ENCODE results near the gene SDHA. TPM values are rescaled to one million over a fixed set of nuclear protein-coding genes. Genes with fewer than 3 reads are reported as not detected.
"Not testable (repeated sequence)": the region's sequence is repeated elsewhere in the genome, so short reads cannot be mapped to it uniquely, and the experiment has no call there.

Gene SDHA
- total RNA-seq, 2 donors from 2014 or later, result 121 to 130 TPM

DNA sequence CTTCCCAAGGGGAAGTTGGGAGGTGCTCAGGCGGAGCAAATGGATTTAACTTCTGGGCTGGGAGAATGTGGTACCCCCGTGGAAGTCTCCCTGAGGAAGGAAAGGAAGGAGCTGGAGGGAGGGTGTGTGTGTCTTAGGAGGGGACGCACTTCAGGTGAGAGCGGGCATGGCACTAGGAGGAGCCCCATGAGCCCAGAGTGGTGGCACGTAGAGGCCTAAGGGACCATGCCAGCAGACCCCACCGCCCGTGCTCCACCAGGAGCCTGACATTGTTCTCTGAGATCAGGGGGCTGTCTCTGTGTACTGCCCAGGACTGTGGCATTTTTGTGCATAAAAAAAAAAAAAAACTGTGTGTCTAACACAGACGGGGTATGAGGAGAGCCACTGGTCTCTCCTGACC is 84.8 kb downstream of the SDHA start:
- Mint-ChIP-seq H3K4me1 (ENCODE audit: low read depth in 2 of 2) (peaks cover 6 to 17% of the 10 kb centered on the region in 2 donors), H3K9me3 (no peaks in the 10 kb centered on the region), H3K27ac (no peak overlapping the region), H3K36me3 (no peaks in the 10 kb centered on the region), H3K27me3 (no peaks in the 10 kb centered on the region), H3K4me3 (no peak overlapping the region)
- ATAC-seq (no peak), DNase-seq (ENCODE audit: low spot score) (peak; percentile 12)

DNA sequence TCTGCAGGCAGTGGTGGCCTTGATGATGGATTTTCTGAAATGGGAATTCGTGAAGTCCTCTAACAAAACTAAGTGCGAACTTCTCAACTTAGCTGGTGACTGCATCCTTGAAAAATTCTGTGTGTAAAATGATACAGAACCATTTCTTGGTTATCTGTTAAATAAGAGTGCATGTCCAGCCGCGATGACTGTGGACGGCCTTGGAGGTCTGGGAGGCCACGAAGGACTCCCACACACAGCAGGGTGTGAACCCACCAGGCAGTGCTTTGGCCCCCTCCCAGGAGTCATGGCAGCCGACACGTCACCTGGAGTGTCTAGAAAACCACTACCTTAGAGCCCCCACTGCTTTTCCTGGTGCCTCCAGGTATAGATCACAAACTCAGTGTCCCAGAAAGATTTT is 85.6 kb downstream of the SDHA start:
- DNase-seq (ENCODE audit: low spot score); H3K27ac Mint-ChIP-seq; H3K36me3 Mint-ChIP-seq; H3K9me3 Mint-ChIP-seq; ATAC-seq; H3K27me3 Mint-ChIP-seq; H3K4me3 Mint-ChIP-seq: not testable (repeated sequence)
- H3K4me1 Mint-ChIP-seq (ENCODE audit: low read depth in 2 of 2), result peaks cover 6 to 17% of the 10 kb centered on the region in 2 donors

DNA sequence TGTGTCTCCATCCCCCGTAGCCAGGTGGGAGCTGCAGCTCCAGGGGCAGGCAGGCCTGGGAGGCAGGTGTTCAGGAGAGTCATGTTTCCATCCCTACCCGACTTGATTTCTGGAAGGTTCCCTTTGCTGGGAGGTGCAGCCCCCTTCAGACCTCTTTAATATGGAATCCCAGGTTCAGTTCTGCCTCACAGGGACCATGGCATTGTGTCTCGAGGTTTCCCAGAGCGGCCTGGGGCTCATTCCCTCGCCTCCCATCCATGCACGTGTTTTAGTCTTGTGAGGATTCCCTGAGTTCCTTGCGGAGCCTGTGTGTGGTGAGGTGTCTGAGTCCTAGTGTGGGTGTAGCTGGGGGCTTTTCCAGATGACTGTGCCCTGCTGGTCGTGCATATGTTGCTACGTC is 86.9 kb downstream of the SDHA start:
- no peaks in the 10 kb centered on the region for H3K9me3 Mint-ChIP-seq
- ATAC-seq (no peak), DNase-seq (ENCODE audit: low spot score) (peak; percentile 39)
- no peaks in the 10 kb centered on the region for H3K27me3 Mint-ChIP-seq
- no peak overlapping the region for H3K4me3 Mint-ChIP-seq
- H3K27ac Mint-ChIP-seq, result no peak overlapping the region
- no peaks in the 10 kb centered on the region for H3K36me3 Mint-ChIP-seq
- peaks cover 6 to 17% of the 10 kb centered on the region in 2 donors for H3K4me1 Mint-ChIP-seq (ENCODE audit: low read depth in 2 of 2)

DNA sequence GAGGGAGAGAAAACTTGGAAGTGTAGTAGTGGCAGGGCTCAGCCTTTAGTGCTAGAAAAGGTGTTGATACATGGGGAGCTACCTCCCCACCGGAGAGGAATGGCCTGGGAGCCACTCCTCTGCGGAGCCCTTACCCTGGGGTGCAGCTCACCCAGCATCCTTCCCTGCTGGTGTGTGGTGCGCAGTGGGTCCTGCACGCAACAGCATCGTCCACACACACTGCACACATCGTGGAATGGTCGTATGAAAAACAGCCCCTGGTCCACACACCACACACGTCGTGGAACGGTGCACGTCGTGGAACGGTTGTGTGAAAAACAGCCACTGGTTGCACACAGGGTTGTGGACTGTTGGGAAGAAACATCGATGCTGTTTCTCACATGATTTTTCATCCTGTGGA is 87.3 kb downstream of the SDHA start:
- no peak overlapping the region for H3K4me3 Mint-ChIP-seq
- no peaks in the 10 kb centered on the region for H3K9me3 Mint-ChIP-seq
- DNase-seq (ENCODE audit: low spot score) (peak; percentile 32), ATAC-seq (peak in 1 of 2 donors; percentile 15)
- H3K36me3 Mint-ChIP-seq, result no peaks in the 10 kb centered on the region
- H3K27ac Mint-ChIP-seq, result no peak overlapping the region
- no peaks in the 10 kb centered on the region for H3K27me3 Mint-ChIP-seq
- H3K4me1 Mint-ChIP-seq (ENCODE audit: low read depth in 2 of 2), result peaks cover 6 to 17% of the 10 kb centered on the region in 2 donors

DNA sequence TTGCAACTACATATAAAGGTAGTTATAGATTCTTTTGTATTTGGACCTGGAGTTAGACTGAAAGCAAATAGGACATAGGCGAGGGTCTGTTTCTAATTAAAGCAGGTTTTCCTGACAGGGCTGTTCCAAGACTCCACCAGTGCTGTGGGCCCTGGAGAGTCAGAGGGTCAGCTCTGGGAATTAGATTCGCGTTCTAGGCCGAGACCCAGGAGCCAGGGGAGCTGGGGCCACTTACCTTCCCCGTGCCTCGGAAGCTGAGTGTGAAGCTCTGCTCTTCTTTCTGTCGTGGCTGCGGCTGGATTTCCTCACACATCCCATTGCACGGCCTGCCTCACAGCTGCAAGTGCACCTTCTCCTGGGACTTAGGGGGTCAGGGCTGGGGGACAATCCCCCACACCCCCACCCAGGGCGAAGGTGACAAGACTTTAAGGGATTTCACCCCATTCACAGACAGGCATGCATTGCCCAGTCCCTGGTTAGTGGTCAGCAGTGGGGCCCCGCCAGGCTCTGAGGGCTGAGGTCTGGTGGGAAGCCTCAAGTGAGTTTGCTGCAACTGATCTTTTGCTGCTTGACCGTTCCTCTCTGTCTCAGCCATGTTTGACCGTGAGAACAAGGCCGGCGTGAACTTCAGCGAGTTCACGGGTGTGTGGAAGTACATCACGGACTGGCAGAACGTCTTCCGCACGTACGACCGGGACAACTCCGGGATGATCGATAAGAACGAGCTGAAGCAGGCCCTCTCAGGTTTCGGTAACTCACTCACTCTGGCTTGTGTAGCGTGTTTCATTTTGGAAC is 88.1 kb downstream of the SDHA start:
- no peak overlapping the region for H3K27ac Mint-ChIP-seq
- ATAC-seq, result no peak
- no peaks in the 10 kb centered on the region for H3K36me3 Mint-ChIP-seq
- H3K4me1 Mint-ChIP-seq (ENCODE audit: low read depth in 2 of 2), result peaks cover 4 to 15% of the 10 kb centered on the region in 2 donors
- H3K27me3 Mint-ChIP-seq, result no peaks in the 10 kb centered on the region
- no peaks in the 10 kb centered on the region for H3K9me3 Mint-ChIP-seq
- no peak overlapping the region for H3K4me3 Mint-ChIP-seq
- DNase-seq (ENCODE audit: low spot score), result no peak

Other genes starting within 250 kb of the SDHA start
- gene PLEKHG4B, start 126.2 kb upstream of the SDHA start, total RNA-seq, result not detected
- not detected for gene LRRC14B, start 26.8 kb upstream of the SDHA start, total RNA-seq
- gene CCDC127, start 167 bp upstream of the SDHA start, total RNA-seq, result 1 to 10 TPM; 4.3 to 9.1 TPM
- 10 to 100 TPM; 71.5 to 85.9 TPM for gene PDCD6, start 53.3 kb downstream of the SDHA start, total RNA-seq
- gene AHRR, start 103.4 kb downstream of the SDHA start, total RNA-seq, result 10 to 100 TPM in 1 of 2 donors, 1 to 10 TPM in 1; 4.1 to 11.0 TPM
- 10 to 100 TPM; 60.2 to 89.8 TPM for gene EXOC3, start 224.9 kb downstream of the SDHA start, total RNA-seq

Measured in natural killer cell treated with Interleukin-12 subunit alpha and Interleukin-12 subunit beta and Interleukin-15 and Interleukin-18, amount 100 ng/mL, for 72 hours (primary cell).